NCI-H82 treated with DMSO at 0.1 percent for 48 hours (cell line): ENCODE results near the gene WSB2.
"Not testable (repeated sequence)": the region's sequence is repeated elsewhere in the genome, so short reads cannot be mapped to it uniquely, and the experiment has no call there.

ENCODE experiments used
- DNase-seq: peaks from one replicate; lab custom pipeline; 2025; ENCODE audit not compliant: unreplicated experiment; lab: John Stamatoyannopoulos, UW

The WSB2 gene

DNA sequence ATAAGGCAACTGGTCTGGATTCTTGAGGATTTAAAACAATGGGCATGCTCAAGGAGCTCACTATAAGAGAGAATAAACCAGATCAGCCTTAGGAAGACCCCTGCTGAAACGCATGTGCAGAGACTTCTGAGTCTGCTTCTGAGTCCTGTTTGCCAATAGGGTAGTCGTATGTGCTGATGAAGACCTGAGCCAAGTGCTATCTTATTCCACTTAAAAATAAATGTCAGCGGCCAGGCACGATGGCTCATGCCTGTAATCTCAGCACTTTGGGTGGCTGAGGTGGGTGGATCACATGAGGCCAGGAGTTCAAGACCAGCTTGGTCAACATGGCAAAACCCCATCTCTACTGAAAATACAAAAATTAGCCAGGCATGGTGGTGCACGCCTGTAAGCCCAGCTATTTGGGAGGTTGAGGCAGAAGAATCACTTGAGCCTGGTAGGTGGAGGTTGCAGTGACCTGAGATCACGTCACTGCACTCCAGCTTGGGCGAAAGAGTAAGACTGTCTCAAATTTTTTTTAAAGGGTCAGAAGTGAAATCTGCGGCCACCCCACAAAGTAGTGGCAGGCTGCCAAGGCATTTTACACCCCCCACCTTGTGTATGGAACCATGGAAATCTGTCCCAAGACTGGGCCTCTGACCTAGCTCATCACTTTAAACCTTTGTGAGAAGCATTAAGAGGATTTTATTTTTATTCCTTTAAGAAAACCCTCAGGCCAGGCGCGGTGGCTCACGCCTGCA lies 24.1 kb downstream of the WSB2 start:
- DNase-seq = no peak

DNA sequence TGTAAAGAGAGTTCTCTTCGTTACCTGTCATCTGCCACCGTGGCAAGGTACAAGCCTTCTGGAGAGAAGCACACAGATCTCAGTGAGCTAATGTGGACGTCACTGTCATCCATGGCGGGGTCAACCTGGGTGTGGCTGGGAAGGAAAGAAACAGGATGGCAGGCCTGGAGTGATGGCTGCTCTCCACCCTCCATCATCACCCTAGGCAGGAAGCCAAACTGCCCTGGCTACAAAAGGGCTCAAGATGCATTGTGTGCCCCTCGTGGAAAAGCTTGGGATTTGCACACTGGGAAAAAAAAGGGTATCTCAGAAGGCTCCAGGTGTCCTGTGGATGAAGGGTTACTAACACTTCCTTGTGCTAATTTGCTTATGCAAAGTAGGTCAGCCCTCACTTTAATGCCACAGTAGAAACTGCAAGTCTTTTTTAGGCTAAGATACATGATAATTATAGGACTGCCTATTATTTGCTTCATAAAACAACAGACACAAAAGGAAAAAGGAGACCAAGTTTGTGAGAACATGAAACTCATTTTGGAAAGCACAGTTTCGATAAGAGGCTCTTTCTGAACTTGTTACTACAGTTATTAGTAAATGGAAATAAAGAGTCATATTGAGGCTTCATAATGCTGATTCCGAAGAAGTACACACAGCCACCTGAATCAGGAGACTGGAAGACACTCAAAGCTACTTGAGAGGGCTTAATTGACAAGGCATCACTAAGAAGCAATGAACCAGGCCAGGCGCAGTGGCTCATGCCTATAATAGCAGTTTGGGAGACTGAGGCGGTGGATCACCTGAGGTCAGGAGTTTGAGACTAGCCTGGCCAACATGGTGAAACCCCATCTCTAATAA lies 25.6 kb downstream of the WSB2 start:
- no peak for DNase-seq

DNA sequence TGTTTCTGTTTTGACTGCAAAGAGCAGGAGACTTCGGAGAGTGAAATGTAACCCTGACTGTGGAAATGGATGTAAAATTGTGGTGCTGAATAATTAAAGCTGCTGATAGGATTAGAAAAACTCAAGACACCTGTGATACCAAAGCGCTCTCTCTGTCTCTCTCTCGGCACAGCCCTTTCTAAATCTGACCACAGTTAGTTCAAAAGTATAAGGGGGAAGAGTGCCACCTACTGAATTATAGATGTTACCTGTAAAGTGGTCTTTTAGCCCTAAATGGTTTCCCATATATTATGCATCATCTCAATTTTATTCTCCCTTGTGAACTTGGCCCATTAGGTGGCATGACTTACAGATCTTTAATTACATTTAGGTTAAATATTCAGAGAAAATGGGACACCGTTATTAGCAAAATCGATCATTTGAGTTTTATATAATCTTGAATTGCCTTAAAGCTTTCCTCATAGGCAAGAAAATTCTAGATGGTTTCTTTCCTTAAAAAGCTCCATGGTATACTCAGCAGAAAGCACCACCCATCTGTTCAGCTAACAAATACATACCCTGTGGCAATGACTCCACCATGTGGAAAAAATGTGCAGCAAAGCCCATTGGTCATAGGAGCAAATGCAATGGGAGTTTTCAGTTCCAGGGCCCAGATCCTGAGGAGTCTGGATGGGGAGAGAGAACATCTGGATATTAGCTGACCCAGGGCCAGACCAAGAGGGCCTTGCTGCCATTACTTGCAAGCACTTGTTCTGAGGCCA lies 26.4 kb downstream of the WSB2 start:
- no peak for DNase-seq

DNA sequence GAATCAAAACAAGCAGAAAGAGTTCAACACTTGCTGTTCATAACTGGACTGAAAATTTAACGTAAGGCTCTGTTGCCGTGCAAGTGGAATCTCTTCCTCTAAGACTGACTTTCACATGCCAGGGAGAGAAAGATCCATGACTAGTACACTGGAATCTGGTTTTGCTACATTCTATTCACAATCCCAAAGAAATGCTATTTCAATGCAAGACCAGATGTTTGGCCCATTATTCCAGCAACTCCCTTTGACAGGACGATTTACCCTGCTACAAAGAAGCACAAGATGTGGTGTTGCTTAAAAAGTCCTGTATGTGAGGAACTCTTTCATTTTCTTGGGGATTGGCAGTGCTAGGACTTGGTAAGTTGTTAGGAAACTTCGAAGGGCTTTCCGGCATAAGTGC lies 27.1 kb downstream of the WSB2 start:
- no peak for DNase-seq

DNA sequence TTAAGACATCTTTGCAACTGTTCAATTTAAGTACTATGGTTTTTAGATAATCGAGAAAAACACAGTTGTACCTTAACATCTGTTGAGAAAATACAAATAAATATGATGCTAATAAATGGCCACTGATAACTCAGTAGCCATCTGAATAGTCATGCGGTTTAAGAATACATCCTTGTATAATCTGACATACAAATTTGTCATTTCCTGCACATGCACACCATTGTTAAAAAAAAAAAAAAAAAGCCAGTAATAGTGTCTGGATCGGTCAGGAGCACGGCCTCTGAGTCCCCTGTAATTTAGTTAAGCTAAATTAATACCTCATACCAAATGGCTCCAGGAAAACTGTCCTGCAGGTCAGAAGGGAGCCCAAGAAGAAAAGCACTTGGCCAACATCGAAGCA lies 27.7 kb downstream of the WSB2 start:
- DNase-seq = no peak

DNA sequence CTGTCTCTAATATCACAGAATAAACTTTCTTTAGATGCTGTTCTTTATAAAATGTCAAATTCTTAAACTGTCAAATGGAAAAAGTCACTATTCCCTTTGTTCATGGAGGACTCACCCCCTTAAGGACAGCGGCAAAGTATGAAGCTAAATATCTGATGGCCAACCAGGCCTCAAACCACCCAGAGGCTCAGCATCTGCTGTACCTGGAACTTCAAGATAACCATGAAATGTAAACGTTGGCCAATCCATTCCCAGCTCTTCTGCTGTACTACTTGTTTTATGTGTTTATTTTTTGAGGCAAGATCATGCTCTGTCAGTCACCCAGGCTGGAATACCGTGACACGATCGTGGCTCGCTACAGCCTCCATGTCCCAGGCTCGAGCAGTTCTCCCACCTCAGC lies 28.8 kb downstream of the WSB2 start:
- no peak for DNase-seq

DNA sequence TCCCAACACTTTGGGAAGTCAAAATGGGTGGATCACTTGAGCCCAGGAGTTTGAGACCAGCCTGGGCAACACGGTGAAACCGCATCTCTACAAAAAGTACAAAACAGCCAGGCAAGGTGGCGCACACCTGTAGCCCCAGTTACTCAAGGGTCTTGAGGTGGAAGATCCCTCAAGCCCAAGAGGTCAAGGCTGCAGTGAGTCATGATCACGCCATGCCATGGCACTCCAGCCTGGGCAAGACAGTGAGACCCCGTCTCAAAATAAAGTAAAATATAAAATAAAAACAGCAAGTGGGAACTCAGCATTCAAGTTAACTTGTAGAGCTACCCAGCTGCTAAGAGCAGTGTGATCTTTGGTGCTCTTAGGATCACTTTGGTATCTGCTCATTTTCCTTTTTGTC lies 31.8 kb downstream of the WSB2 start:
- no peak for DNase-seq

DNA sequence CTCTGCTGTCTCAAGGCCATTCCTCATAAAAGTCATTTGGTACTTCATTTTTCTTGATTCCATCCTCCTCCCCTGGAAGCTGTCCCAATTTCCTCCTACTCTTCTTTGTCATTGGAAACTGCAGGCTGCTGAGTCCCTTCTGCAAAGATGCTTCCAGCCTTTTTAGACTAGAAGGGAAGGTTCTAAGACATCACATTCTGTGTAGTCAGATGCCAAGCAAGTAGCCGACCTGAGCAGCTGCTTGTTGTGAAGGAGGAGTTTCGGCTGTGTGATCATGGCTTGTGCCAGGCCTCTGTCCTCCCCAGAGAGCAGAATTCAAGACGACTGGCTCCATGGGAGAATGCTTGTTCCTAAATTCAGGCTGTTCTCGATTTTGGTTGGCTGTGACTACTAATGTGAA lies 35.8 kb downstream of the WSB2 start:
- no peak for DNase-seq

DNA sequence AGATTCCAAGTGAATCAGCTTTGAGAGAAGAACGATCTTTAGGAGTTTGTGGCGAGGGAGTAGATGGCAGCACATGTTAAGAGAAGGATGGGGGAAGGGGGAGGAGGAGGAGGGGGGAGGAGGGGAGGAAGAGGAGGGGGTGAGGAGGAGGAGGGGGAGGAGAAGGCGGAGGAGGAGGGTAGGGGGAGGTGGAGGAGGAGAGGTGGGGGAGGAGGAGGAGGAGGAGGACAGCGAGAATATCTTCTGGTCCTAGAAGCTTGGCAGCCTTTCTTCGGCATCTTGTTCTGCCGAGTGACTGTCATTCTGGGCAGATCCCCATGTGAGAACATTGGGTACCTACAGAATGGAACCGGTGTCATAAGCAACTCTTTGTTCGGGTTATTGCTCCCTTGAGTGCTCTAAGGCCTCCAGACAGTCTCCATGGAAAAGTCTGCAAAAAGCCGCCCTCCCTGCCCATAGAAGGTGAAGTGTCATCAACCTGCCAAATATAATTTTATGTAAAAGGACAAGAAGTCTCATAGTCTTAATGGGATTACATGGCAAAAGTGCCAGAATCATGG lies 37.6 kb downstream of the WSB2 start:
- DNase-seq = no peak

DNA sequence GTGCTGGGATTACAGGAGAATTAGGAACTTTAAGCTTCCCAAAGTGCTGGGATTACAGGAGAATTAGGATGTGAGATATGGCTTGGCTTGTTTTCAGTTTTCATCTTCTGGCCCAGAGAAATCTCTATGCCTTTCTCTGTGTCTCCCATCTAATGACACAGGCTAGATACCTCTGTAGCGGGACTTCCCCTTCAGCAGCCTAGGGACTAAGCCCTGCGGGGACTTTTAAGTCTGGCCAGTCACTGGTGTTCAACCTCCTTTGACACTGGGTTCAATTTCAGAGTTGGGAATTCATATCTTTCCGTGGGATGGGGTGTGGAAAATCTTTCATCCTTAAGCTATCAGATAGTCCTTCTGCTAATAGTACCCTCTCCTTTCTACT lies 38.3 kb downstream of the WSB2 start:
- DNase-seq = no peak

DNA sequence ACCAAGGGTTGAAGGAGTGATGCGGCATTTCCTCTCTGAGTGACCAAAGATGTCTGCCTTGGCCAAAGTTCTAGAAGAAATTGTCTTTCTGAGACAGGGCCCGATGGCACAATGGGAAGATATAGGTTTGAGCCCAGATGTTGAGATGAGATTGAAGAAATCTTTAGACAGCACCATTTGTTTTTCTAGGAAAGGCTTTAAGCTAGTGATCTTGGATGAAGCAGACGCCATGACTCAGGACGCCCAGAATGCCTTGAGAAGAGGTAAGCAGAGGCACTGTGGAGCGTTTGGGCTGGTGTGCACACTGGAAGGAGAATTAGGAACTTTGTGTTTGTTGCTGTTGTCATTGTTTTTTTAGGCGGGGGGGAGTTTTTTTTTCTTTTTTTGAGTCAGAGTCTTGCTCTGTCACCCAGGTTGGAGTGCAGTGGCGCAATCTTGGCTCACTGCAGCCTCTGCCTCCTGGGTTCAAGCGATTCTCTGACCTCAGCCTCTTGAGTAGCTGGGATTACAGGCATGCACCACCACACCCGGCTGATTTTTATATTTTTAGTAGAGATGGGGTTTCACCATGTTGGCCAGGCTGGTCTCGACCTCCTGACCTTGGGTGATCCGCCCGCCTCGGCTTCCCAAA lies 38.8 kb downstream of the WSB2 start:
- DNase-seq = not testable (repeated sequence)

DNA sequence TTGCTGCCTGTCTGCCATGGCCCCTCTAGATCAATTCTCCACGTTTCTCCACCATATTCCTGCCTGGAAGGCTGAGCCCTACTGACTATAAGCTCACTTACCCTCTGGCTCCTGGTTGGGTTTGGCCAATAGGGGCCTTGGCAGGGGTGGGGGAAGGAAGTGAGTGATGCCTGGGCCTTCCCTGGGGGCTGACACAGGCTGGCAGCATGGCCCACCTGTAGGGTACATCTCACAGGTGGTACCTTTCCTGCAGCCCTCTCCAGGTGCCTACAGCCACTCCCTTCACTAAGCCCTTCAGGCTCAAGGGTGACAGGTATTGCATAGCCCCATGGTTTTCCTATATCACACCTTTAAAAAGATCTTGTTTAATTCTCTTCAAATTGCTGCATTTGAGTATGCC lies 40.9 kb downstream of the WSB2 start:
- DNase-seq = no peak

DNA sequence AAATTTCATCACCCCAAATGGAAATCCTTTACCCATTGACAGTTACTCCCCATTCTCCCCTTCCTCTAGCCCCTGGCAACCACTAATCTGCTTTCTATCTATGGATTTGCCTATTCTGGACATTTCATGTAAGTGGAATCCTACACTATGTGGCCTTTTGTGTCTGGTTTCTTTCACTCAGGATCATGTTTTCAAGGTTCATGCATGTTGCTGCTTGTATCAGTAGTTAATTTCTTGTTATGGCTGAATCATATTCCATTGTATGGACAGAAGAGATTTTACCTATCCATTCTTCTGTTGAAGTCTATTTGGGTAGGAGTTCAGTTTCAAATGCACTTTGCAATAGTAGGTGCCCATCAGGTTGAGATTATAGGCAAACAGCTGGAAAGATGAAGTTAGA lies 43.1 kb downstream of the WSB2 start:
- DNase-seq = no peak

DNA sequence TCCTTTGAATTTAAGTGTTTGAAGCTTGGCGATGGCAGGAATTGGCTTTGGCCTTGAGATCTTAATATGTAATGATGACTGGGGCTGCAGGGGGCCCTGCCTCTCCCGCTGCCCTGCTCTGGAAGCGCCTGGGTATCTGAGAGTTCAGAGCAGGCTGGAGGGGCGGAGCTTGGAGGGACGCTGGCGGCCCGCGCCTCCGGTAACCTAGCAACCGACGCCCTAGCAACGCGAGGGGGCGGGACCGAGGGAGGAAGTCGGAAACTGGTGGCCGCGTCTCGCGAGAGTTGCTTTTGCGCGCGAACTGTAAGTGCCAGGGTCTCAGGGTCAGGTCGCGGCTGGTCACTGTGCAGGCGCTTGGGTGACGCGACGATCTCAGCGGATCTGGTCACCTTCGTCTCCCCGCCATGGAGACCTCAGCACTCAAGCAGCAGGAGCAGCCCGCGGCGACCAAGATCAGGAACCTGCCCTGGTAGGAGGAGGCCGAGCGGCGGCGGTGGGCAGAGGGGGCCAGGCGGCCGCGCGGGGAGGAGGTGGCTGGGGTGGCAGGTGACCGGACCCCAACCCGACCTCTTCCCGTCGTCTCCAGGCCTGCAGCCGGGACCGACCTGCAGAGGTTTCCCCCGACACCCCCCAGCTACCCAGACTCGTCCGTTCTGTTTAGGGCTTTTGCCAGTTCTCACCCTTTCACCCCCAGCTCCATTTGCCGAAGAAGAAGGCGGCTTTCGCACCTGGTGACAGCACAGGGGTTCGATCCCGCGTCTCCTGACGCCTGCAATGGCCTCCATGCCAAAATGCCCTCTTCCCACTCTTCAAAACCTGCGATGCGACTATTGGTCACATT lies 44.3 kb downstream of the WSB2 start, which contains the start of gene RFC5:
Gene RFC5, plus strand, starts transcription at position 280 of the 841 bp plus-strand sequence. Its CDS starts 125 bp downstream, at position 405.
- DNase-seq = peak; percentile 89

DNA sequence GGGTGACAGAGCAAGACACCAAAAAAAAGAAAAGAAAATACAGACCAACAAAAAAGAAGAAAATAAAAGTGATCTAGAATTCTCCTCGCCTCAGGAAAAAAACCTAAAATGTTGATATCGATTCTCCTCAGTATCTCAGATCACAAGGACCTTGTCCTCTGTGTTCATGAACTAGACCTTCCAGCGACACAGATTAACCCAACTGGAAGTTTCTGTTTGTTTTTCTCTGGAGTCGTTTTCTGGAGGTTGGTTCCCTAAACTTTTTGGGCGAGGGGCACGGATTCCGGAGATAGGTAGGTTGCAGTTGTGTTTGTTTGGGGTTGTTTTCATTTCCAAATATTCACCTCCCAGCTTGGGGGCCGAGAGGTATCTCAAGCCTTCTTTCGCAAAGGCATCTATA lies 45.0 kb downstream of the WSB2 start:
- no peak for DNase-seq

DNA sequence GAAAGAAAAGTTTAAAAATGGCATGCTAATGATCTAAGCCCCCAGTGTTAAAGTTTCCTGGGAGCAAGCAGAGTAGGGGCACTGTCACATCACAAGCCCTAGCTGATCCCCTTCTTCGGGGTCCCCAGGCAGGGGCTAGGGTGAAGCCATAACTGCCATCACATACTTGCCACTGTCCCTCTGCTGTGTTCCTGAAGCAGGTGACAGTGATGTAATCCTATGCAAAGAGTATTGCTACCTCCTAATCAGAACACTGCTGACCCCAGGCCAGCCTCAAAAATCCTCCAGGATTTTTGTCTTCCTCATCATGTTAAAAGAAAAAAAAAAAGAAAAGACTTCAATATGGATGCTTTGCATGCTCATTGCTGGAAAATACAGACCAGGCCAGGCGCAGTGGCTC lies 45.7 kb downstream of the WSB2 start:
- DNase-seq = no peak

DNA sequence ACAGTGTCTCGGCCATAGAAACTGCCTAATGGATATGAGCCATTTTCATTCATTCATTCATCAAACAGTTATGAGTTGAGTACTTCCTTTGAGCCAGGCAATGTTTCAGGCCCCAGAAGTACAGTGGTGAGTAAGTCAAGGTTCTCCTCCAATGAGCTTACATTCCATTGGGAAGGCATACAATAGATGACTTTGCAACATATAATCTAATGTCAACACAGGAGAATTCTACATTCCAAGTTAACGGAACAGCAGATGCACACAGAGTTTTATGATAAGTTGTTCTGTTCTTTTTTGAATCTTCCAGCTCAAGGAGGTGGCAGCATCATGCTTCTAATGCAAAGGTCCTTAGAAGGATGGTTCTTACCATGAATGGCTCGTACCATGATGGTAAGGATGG lies 47.7 kb downstream of the WSB2 start:
- no peak for DNase-seq

DNA sequence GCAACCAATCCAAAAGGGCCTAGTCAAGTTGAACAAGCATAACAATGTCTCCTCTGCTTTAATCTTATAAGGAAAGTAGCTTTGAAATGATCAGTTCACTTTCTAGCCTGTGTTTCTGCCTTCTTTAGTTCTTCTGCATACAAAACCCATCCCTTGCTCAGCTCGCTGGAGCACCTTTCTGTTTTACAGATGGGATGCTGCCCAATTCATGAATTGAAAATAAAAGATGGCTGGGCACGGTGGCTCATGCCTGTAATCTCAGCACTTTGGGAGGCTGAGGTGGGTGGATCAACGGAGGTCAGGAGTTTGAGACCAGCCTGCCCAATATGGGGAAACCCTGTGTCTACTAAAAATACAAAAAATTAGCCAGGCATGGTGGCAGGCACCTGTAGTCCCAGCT lies 49.0 kb downstream of the WSB2 start:
- DNase-seq = no peak

DNA sequence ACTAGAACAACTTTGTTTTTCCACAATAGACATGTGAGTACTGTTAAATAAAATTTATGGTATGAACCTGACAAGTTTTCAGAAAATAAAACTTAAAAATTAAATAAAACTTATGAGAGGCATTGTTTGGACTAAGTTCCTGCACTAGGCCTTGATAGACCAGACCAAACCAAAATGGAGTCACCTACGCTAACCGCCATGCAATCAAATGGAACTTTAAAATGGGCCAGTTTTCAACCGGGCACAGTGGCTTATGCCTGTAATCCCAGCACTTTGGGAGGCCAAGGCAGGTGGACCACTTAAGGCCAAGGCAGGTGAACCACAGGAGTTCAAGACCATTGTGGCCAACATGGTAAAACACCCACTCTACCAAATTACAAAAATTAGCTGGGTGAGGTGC lies 49.6 kb downstream of the WSB2 start:
- DNase-seq = no peak

DNA sequence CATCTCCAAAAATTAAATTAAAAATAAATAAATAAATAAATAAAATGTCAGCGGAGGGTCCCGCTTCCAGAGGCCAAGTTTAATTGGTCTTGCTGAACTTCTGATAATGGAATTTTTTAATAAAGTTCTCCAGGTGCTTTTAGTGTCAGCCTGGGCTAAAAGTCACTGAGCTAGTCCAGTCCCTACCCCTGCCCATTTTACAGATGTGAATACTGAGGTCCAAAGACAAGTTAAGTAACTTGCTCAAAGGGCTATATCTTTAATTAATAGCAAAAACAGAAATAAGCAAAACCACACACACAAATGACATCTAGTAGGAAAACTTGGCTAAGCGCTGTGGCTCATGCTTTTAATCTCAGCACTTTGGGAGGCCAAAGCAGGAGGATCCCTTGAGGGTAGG lies 50.1 kb downstream of the WSB2 start:
- no peak for DNase-seq
